ENCODE measurements around the gene COPS2.

Gene COPS2

GRCh38 chr15:49115062-49115461 is 40.3 kb downstream of the COPS2 start:
- no peaks in the 10 kb centered on the region for H3K27me3 ChIP-seq
- H3K9ac ChIP-seq: no peak overlapping the region
- H3K4me3 ChIP-seq: no peak overlapping the region
- H3K4me2 ChIP-seq: no peak overlapping the region
- H4K20me1 ChIP-seq: no peaks in the 10 kb centered on the region
- peaks cover 69% of the 10 kb centered on the region for H3K36me3 ChIP-seq
- no peaks in the 10 kb centered on the region for H3K4me1 ChIP-seq
- H3K27ac ChIP-seq: no peak overlapping the region
- peaks cover 31% of the 10 kb centered on the region for H3K9me3 ChIP-seq
- TF ChIP-seq Cebpa-rat (IDR thresholded peaks at IDR 0.05): no peak

- Histone ChIP-seq H3K36me3 (peaks cover 63% of the 10 kb centered on the region), H3K9ac (no peak overlapping the region), H3K4me1 (peaks cover 11% of the 10 kb centered on the region), H4K20me1 (no peaks in the 10 kb centered on the region), H3K4me3 (no peak overlapping the region), H3K9me3 (peaks cover 31% of the 10 kb centered on the region), H3K4me2 (no peak overlapping the region), H3K27me3 (no peaks in the 10 kb centered on the region), H3K27ac (no peak overlapping the region)
- no peak for TF ChIP-seq Cebpa-rat (IDR thresholded peaks at IDR 0.05)
Measured at GRCh38 chr15:49110158-49110944, 45.0 kb downstream of the COPS2 start.

GRCh38 chr15:49103002-49103401 is 52.4 kb downstream of the COPS2 start:
- Histone ChIP-seq H3K27me3 (no peaks in the 10 kb centered on the region), H3K36me3 (peaks cover 55% of the 10 kb centered on the region), H3K4me3 (no peak overlapping the region), H3K9me3 (no peaks in the 10 kb centered on the region), H3K4me1 (peaks cover 37% of the 10 kb centered on the region), H3K27ac (no peak overlapping the region), H3K4me2 (peak overlapping the region; percentile 70), H4K20me1 (no peaks in the 10 kb centered on the region), H3K9ac (no peak overlapping the region)
- no peak for TF ChIP-seq Cebpa-rat (IDR thresholded peaks at IDR 0.05)

GRCh38 chr15:49101536-49101935 is 53.9 kb downstream of the COPS2 start:
- Histone ChIP-seq H3K36me3 (peaks cover 55% of the 10 kb centered on the region), H4K20me1 (no peaks in the 10 kb centered on the region), H3K4me2 (no peak overlapping the region), H3K4me1 (peaks cover 31% of the 10 kb centered on the region), H3K9me3 (no peaks in the 10 kb centered on the region), H3K9ac (no peak overlapping the region), H3K27ac (no peak overlapping the region), H3K4me3 (no peak overlapping the region), H3K27me3 (no peaks in the 10 kb centered on the region)
- no peak for TF ChIP-seq Cebpa-rat (IDR thresholded peaks at IDR 0.05)

- TF ChIP-seq Cebpa-rat (IDR thresholded peaks at IDR 0.05): no peak
- Histone ChIP-seq H4K20me1 (no peaks in the 10 kb centered on the region), H3K4me2 (no peak overlapping the region), H3K4me1 (no peaks in the 10 kb centered on the region), H3K4me3 (no peak overlapping the region), H3K9ac (no peak overlapping the region), H3K9me3 (no peaks in the 10 kb centered on the region), H3K27me3 (no peaks in the 10 kb centered on the region), H3K36me3 (peaks cover 25% of the 10 kb centered on the region), H3K27ac (no peak overlapping the region)
Measured at GRCh38 chr15:49096090-49096750, 59.2 kb downstream of the COPS2 start.

- Histone ChIP-seq H3K27me3 (no peaks in the 10 kb centered on the region), H3K9ac (no peak overlapping the region), H4K20me1 (no peaks in the 10 kb centered on the region), H3K4me3 (no peak overlapping the region), H3K27ac (no peak overlapping the region), H3K4me1 (peaks cover 13% of the 10 kb centered on the region), H3K4me2 (no peak overlapping the region), H3K36me3 (peaks cover 12% of the 10 kb centered on the region), H3K9me3 (no peaks in the 10 kb centered on the region)
- TF ChIP-seq Cebpa-rat (IDR thresholded peaks at IDR 0.05): no peak
Measured at GRCh38 chr15:49094923-49095322, 60.5 kb downstream of the COPS2 start.

GRCh38 chr15:49093252-49094105 is 61.9 kb downstream of the COPS2 start:
- no peak overlapping the region for H3K27ac ChIP-seq
- no peak overlapping the region for H3K4me3 ChIP-seq
- H4K20me1 ChIP-seq: no peaks in the 10 kb centered on the region
- no peak overlapping the region for H3K4me2 ChIP-seq
- H3K27me3 ChIP-seq: no peaks in the 10 kb centered on the region
- no peaks in the 10 kb centered on the region for H3K9me3 ChIP-seq
- no peak overlapping the region for H3K9ac ChIP-seq
- H3K36me3 ChIP-seq: peaks cover 4% of the 10 kb centered on the region; the same call in 1 of the 2 replicates
- peaks cover 24% of the 10 kb centered on the region for H3K4me1 ChIP-seq
- no peak for TF ChIP-seq Cebpa-rat (IDR thresholded peaks at IDR 0.05)

GRCh38 chr15:49088996-49089395 is 66.4 kb downstream of the COPS2 start:
- peaks cover 24% of the 10 kb centered on the region for H3K4me1 ChIP-seq
- H4K20me1 ChIP-seq: no peaks in the 10 kb centered on the region
- H3K27ac ChIP-seq: no peak overlapping the region
- no peak overlapping the region for H3K4me3 ChIP-seq
- no peaks in the 10 kb centered on the region for H3K36me3 ChIP-seq
- no peak overlapping the region for H3K9ac ChIP-seq
- no peak for TF ChIP-seq Cebpa-rat (IDR thresholded peaks at IDR 0.05)
- H3K27me3 ChIP-seq: no peaks in the 10 kb centered on the region
- no peak overlapping the region for H3K4me2 ChIP-seq
- H3K9me3 ChIP-seq: no peaks in the 10 kb centered on the region

GRCh38 chr15:49085696-49086459 is 69.5 kb downstream of the COPS2 start:
- Histone ChIP-seq H3K4me2 (no peak overlapping the region), H3K36me3 (no peaks in the 10 kb centered on the region), H3K27ac (no peak overlapping the region), H3K27me3 (no peaks in the 10 kb centered on the region), H3K4me1 (peaks cover 21% of the 10 kb centered on the region), H3K9ac (no peak overlapping the region), H4K20me1 (no peaks in the 10 kb centered on the region), H3K4me3 (no peak overlapping the region), H3K9me3 (no peaks in the 10 kb centered on the region)
- TF ChIP-seq Cebpa-rat (IDR thresholded peaks at IDR 0.05): no peak

All from BLaER1 (cell line).